ELR (cell line): ENCODE data around the gene PHLDB3.
A peak's percentile ranks its signal among the peaks of the same experiment; 100 is the strongest.
"Not testable (repeated sequence)": the region's sequence is repeated elsewhere in the genome, so short reads cannot be mapped to it uniquely, and the experiment has no call there.

Source experiments
- DNase-seq: peaks from one replicate; pipeline ENCODE4 v3.0.0-alpha.2; 2015; ENCODE audit warnings: low read depth

Gene PHLDB3

DNA sequence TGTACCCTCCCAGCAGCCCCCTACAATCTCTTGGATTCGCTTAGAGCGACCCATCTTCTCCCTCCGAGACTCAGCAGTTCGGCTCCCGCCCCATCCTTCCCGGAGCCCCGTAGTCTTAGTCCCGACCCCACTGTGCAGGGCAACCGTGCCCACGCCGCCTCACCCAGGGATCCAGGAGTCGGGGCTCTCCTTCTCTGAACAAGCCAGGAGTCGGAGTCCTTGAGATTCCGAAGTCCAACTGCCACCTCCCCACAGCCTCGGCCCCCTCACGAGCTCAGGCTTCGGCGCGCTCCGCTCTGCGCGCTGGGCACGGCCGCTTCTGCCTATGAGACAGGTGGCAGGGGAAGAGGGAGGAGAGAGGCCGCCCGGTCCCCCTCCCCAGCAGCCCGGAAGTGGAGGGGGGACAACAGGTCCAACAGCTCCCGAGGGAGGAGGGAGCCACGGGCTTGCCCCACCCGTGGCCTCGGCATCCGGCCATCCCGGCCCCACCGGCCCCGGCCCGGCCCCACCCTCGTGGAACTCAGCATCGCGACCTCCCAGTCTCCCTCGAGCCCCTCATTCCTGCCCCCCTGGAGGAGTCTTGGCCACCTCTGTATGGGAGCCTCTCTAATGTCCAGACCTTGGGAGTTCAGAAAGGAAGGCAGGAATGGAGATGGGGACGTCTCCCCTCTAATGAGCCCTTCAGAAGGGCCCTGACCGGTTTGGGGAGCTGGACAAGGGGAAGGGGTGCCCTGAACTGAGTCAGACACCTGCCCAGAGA lies at the start of gene PHLDB3:
TSS of gene PHLDB3 (minus strand) at position 321 of the 760 bp plus-strand sequence. CDS start 628 bp downstream, outside the sequence.
- no peak for DNase-seq

DNA sequence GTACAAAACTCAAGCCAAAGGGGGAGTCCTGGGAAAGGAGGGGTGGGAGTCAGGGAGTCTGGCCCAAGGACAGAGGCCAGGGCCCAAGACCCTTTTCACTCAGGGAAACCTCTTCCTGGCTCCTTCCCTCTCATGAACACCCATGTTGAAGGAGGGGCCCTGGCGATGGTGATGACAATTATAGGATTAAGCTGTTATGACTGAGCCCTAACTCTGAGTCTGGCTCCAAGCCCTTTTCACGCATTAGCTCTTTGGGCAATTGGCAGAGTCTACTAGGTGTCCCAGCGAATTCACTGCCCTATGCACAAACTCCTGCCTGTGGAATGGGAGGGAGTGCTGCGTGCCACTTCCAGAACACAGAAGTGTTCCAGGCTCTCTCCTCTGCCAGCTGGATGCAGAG lies 49.1 kb upstream of the PHLDB3 start:
- DNase-seq = no peak

DNA sequence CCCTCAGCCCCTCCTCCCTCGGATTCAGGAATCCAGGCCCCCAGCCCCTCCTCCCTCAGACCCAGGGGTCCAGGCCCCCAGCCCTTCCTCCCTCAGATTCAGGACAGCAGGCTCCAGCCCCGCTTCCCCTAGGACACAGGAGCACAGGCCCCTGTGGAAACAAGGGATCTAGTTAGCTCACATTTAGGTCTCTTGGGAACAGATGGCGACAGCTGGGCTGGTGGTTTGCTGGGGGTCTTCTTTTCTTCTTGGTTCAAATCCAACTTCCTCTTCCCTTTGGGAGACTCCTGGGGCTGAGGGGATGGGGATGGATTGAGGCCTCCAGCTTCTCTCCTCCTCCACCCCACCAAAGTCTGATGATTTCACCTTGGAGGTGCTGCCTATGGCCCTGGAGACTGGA lies 48.1 kb upstream of the PHLDB3 start:
- DNase-seq = no peak

DNA sequence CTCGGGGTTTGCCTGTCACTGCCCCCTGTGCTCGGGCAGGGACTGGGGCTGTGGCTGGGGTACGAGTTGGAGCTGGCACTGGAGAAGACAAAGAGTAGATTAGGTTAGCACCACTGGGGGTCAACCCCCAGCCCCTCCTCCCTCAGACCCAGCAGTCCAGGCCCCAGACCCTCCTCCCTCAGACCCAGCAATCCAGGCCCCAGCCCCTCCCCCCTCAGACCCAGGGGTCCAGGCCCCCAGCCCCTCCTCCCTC lies 47.6 kb upstream of the PHLDB3 start:
- DNase-seq = no peak

DNA sequence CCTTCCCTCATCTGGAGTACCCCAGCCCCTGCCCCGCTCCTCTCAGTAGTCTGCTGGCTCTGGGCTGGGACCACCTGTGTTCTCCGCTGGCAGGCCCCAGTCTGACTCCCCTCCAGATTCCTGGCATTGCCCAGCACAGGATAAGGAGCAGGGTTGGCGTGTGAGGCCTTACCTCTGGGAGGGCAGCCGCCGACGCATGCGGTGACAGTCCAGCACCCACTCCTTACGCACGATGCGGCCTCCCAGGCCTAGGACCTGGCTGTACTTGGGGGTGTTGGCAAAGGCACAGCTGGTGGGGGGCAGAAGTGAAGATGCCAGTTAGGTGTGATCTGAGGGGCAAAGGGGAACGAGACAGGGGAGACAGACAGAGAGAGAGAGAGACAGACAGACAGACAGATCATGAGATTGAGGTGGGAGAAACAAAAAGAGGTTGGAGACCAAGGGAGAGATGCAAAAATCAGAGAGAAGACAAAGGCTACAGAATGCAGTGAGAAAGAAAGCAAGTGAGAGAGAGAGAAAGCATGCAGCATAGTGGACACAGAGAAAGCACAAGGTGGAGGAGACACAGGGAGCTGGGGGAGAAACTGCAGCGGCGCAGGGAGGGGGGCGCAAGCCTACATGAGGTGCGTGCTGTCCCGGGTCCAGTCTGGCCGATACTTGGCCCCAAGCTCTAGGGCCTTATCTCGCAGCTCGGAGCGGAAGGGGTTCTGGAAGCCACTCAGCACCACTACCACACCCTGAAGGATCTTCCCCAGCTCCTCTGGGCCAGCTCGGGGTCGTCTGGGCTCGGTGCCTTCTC lies 47.1 kb upstream of the PHLDB3 start:
- no peak for DNase-seq

DNA sequence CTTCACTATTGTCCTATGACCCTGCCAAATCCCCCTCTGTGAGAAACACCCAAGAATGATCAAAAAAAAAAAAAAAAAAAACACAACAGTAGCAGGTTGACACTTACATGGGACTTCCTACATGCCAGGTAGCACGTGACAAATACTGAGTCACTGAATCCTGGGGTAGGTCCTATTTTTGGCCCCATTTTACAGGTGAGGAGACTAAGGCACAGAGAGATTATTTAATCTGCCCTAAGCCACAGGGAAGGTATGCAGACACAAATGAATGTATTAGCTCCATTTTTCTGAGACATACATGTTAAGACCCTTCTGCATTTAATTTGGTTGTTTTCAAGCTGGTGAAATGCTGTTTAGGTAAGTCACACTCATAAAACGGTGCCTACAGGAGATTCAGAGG lies 44.2 kb upstream of the PHLDB3 start:
- no peak for DNase-seq

DNA sequence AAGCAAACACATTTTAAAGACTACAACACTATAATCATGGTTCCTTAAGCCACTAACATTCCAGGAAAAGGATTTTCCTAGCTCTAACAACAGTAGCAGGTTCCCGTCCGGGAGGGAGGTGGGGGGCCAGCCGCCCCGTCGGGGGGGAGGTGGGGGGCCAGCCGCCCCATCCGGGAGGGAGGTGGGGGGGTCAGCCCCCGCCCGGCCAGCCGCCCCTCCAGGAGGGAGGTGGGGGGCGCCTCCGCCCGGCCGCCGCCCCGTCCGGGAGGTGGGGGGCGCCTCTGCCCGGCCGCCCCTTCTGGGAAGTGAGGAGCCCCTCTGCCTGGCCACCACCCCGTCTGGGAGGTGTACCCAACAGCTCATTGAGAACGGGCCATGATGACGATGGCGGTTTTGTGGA lies 43.4 kb upstream of the PHLDB3 start:
- not testable (repeated sequence) for DNase-seq

DNA sequence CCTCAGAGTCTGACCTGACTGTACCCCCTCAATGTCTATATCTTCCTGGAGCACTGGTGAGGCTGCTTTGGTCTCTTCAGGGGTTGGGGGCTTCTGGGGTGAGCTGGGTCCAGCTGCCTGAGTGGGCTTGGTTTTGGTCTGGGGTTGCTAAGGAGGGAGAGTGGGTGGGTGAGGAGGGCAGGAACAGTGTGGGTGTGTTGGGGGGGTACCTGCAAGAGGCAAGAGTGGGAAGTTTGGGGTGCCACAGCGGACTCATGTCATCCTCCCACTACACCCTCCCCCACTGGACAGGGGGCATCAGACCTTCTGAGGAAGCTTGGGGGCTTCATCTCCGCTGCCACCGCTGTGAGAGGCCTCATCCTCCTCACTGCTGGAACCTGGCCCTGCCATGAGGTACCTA lies 42.0 kb upstream of the PHLDB3 start:
- DNase-seq = no peak

DNA sequence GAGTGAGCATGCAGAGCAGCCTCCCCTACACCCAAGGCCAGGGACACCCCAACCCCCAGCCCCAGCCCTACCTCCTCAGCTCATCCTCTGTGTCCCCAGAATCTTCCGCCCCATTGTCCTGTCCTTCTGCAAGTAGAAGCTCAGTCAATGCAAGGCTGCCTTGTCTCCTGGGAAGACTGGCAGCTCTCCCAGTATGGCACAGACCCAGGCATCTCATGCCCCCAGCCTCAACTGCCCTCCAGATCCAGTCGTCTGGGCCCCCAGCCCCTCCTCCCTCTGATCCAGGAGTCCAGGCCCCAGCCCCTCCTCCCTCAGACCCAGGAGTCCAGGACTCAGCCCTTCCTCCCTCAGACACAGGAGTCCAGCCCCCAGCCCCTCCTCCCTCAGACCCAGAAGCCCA lies 41.4 kb upstream of the PHLDB3 start:
- DNase-seq = no peak

DNA sequence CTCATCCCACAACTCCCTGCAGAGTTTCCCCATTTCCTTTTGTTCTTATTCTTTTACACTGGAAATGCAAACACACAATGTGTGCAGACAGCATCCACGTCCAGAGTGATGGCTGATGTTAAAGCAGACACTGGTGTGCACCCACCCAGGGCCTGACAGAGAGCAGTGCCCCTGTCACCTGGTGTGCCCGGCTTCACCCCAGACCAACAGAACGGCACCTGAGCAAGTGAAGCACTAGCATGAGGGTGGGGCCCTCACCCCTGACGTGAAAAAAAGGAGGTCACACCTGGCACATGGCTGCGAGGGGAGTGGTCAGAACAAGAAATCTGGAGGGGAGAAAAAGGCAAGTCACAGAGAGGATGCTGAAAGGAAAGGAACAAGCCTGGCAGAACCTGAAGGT lies 40.7 kb upstream of the PHLDB3 start:
- DNase-seq = no peak

DNA sequence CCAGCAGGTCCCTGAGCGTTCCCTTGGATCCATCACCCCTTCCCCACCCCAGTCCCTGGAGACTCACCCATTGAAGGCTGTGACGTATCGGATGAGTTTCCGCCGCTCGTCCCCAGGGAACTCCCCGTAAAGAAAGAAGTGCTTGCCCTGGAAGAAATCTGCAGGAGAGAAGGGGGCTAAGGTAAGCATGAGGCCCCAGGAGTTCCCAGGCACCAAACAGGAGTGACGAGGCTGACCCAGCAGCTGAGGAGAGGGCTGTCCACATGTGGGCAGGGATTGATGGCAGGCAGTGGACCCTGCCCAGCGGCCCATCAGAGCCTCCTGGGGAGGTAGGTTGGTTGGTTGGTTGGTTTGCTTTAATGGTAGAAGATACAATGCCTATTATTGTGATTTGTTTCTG lies 39.5 kb upstream of the PHLDB3 start:
- no peak for DNase-seq

DNA sequence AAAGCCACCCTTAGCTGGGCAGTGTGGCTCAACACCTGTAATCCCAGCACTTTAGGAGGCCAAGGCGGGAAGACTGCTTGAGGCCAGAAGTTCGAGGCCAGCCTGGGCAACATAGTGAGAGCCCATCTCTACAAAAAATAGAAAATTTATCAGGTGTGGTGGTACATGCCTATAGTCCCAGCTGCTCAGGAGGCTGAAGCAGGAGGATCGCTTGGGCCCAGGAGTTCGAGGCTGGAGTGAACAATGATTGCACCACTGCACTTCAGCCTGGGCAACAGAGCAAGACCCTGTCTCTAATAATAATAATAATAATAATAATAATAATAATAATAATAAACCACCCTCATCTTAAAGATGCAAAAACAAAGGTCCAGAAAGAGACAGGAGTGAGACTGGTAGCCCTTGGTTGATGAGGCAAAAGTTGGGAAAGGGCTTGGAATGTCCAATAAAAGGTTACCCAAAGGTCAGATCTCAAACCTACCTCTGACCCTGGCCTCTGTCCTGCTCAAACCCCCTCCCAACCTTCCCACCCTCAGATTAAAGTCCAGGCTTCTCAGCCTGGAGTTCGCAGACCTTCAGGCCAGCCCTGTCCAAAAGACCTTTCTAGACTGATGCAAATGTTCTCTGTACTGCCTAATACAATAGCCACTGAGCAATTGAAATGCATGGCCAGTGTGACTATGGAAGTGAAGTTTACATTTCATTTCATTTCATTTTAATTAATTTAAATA lies 37.5 kb upstream of the PHLDB3 start:
- DNase-seq = no peak

DNA sequence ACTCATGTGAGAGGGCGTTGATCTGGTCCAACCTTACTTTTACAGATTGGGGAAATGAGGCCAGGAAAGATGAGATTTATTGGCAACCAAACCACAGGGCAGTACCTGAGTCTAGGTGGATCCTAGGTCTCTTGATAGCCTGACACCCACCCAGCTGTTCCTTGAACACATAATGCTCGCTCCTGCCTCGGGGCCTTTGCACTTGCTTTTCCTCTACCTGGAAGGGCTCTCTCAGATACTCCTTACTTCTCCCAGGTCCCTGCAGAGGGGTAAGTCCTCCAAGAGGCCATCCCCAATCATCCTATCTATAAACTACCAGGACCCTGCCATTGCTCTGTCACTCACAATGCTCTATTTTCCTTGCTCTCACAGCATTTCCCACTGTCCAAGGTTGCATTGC lies 35.8 kb upstream of the PHLDB3 start:
- DNase-seq = no peak

DNA sequence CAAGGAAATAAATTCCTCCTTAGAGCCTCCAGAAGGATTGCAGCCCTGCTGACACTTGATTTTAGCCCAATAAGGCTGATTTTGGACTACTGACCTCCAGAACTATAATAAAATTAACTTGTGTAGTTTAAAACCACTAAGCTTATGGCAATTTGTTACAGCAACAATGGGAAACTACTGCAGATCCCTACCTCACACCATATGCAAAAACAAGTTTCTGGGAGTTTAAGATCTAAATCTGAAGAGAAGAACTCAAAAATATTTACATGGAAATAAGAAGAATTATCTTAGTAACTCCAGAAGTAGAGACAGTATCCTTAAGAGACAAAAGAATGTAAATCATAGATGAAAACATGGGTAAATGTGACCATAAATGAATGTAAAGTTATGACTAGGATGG lies 34.4 kb upstream of the PHLDB3 start:
- DNase-seq = no peak

DNA sequence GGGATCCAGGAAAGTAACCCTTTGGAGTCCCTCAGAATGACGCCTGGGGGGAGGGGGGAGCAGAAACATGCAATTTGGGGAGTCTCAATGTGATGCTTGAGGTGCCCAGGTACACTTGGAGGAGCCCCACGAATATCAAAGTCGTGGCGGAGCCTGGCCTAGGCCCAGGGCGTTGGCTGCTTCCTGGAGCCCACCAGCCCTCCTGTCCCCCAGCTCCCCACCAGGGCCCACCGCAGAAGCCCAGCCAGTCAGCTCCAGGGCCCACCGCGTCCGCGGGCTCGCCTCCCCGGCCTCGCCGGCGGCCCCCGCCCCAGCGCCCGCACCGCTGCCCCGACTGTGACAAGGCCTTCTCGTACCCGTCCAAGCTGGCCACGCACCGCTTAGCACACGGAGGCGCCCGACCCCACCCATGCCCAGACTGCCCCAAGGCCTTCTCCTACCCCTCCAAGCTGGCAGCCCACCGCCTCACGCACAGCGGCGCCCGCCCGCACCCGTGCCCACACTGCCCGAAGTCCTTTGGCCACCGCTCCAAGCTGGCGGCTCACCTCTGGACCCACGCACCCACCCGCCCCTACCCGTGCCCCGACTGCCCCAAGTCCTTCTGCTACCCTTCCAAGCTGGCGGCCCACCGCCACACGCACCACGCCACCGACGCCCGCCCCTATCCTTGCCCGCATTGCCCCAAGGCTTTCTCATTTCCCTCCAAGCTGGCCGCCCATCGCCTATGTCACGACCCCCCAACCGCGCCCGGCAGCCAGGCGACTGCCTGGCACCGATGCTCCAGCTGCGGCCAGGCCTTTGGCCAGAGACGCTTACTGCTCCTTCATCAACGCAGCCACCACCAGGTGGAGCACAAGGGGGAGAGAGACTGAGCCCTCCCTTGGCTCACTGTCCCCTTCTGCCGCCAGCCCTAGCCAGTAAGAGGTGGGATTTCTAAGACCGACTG lies 30.5 kb upstream of the PHLDB3 start:
- DNase-seq = peak; percentile 59

DNA sequence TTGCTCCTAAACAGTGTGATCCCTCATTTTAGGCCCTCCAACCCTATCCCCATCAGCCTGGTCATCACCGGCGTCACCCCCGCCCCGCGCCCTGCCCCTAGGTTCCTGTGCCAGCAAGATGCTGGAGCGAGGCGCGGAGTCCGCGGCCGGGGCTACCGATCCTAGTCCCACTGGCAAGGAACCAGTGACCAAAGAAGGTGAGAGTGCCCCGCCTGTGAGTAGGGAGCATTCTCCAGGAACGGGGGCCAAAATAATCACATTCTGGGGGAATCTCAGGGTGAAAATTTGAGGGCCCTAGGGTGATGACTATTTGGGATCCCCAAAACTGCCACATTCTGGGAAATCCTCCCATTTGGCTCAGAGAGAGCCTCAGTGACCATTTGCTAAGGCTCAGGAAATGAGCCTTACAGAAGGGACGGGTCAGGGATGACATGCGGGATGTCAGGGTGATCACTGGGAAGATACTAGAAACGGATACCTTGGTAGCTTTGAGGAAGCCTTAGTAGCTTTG lies 29.8 kb upstream of the PHLDB3 start:
- no peak for DNase-seq

DNA sequence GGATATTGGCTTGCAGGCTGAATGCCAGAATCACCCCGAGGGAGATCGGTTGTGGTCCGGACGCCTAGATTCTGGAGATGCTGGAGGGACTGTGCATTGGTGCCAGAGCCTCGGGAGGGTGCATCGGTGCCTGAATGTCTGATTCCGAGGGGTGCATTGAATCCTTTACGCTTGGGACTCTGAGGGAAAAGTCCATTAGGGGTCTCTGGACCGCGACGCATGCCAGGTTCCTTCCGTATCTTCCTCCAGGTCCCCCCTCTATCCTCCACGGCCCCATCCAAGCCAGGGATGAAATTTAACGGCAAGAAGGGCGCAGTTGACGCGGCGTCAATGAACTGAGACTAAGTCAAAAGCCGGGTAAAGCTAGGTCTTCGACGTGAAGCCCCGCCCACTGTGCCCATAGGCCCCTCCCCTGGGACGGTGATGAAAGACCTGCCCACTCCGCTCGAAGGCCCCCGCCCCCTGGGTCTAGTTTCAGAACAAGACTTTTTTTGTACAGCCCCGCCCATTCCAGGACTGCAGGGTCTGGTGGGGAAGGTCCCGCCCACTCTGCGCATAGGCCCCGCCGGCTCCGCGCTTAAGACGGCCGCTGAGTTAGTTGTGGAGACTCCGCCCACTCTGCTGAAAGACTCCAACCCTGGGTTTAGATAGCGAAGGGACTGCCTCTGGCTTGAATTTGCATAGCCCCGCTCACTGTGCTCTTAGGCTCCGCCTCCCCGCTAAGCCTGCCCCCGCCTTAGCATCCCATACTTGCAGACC lies 29.2 kb upstream of the PHLDB3 start:
- peak; percentile 99 for DNase-seq

DNA sequence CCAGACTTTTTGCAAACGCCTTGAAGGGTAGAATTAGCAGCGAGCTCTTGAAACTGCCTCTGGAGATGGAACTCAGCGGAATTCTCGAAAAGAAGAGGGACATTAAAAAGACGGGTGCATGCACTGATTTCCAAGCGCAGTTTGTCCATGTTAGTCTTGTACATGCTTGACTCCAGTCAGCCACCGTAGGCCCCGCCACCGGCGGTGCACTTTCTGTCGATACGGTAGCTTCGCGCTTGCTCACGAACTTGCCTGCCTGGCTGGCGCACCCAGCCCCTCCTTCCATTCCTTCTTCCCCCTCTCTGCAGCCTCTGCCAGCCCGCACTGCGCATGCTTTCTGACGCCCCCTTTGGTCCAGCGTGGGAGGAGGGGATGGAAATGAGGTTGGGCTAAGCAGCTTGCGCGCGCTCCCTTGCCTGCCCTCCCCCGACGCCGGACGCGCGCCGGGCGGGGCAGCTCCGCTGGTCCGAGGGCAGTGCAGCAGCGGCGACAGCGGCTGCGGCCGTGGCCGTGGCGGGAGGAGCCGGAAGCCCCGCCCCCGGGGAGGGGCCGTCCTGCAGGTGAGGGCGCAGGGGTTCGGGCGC lies 28.5 kb upstream of the PHLDB3 start, which contains the start of gene ZNF575:
TSS of gene ZNF575 (plus strand) at position 227 of the 584 bp plus-strand sequence. CDS start 1,235 bp downstream, outside the sequence.
- peak; percentile 87 for DNase-seq

DNA sequence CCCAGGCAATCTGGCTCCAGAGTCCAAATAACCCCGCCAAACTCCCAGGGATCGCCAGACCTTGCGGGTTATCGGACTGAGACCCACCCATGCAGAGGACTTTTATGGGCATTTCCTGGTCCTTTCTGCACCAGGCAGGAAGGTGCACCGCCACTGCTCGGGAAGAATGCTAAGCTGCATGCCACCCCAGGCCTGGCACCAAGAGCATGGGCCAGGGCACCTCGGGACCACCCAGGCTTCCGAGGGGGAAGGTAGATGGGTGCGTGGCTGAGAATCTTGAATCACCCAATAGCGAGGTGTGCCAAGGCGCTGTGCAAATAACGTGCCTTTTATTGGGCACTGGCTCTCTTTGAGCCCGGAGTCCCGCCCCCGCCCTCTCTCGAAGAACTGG lies 28.0 kb upstream of the PHLDB3 start:
- DNase-seq = no peak

DNA sequence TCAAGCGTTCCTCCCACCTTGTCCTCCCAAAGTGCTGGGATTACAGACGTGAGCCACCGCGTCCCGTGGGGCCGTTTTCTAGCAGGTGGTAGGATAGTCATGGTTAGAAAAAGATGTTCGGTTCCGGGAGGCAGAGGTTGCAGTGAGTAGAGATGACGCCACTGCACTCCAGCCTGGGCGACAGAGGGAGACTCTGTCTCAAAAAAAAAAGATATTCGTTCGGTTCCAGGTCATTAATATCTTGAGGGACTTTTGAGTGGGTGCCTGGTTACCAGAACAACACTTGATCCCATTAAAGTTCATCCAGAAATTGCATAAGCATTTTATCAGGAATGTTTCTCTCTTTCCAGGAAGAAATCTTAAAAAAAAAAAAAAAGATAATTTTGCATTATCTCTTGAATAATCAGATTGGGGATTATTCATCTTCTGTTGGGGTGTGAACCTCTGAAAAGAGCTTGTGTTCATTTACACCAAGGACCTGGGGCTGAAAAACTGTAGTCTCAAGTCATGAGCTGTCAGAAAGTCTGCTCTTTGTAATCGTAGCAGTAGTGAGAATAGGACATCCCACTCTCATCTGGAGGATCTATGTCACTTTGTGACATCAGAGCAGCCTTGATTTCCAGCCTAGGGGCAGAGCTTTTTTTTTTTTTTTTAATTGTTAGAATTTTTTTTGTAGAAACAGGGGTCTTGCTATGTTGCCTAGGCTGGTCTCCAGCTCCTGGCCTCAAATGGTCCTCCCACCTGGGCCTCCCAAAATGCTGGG lies 23.5 kb upstream of the PHLDB3 start:
- DNase-seq = peak; percentile 56
